PC-9 (cell line): ENCODE measurements around the gene FUT7.

Source experiments
- CTCF ChIP-seq: fragments of 200-600 bp; sonication (generic); conservative IDR thresholded peaks from 2 replicates; pipeline ENCODE4 v1.6.1; 2017; ENCODE audit warnings: mixed run types, antibody characterized with exemption, mild to moderate bottlenecking, moderate library complexity
- EZH2 ChIP-seq: fragments of 200-600 bp; sonication (generic); IDR thresholded peaks from 2 replicates; pipeline ENCODE4 v1.8.0; 2017; ENCODE audit warnings: antibody characterized with exemption, low read depth

GRCh38 chr9:137077758-137078693 lies 46.1 kb upstream of the FUT7 start:
- TF ChIP-seq CTCF (no peak), EZH2 (no peak)
